K562 (cell line): ENCODE measurements around the gene SDK1. TPM values are rescaled to one million over a fixed set of nuclear protein-coding genes. Genes with fewer than 3 reads are reported as not detected.

ENCODE experiments used
- ATAC-seq: fragments of 200-7000 bp; cut with Tn5 transposase; 3 replicates; pipeline ENCODE4 v1.9.1; 2020; ENCODE audit warnings: moderate library complexity
- BruUV-seq: library from RNA; stranded (reverse); fragments of 400-500 nt; replicated peaks from 2 replicates; lab custom pipeline; 2021; lab: Mats Ljungman, UMichigan
- CTCF ChIA-PET: fragments of 300-600 bp; formaldehyde crosslinking; extraction: SDS; loops from one replicate; lab custom pipeline; 2021; ENCODE audit warnings: low intra/inter-chr PET ratio; lab: Yijun Ruan, JAX
- POLR2A ChIA-PET: fragments of 300-600, 350-650 bp; sonication (Branson Sonifier 250); formaldehyde crosslinking; extraction: SDS; loops from one replicate; lab custom pipeline; 2021; ENCODE audit warnings: antibody characterized with exemption, inconsistent platforms; lab: Yijun Ruan, JAX
- DNase-seq, 4 experiments: peaks; one replicate each; pipeline versions ENCODE4 v3.0.0 to v3.0.0-alpha.2; 2011 to 2018; ENCODE audit warnings: low spot score in 3 of 4, mixed read lengths in 3 of 4; ENCODE audit errors: extremely low read depth in 1 of 4
- FAIRE-seq: peaks from 2 replicates; lab custom pipeline; 2011; peaks lifted over from hg19 to GRCh38; lab: Jason Lieb, UNC
- H2AFZ ChIP-seq: 2 replicates; pipeline ENCODE4 v1.6.0; 2011; ENCODE audit warnings: low read depth, low read length, control low read depth, inconsistent platforms
- H3K27ac ChIP-seq: fragments of 200-600 bp; 3 replicates; pipeline ENCODE4 v1.8.0; 2011; ENCODE audit warnings: low read depth, mild to moderate bottlenecking, control low read depth, inconsistent platforms, low read length, moderate library complexity, mixed read lengths; ENCODE audit errors: extremely low read depth
- H3K27me3 ChIP-seq, 2 experiments: fragments of 300-600 bp in 1 of 2; 2 replicates in 1 of 2; 3 replicates in 1 of 2; pipeline versions ENCODE4 v1.6.0 to v1.8.0; 2011; ENCODE audit warnings: inconsistent platforms in 2 of 2, low read length in 2 of 2, mild to moderate bottlenecking in 1 of 2, mixed read lengths in 1 of 2, moderate library complexity in 1 of 2; ENCODE audit not compliant: control insufficient read depth in 2 of 2, insufficient read depth in 2 of 2
- H3K36me3 ChIP-seq: fragments of 300-600 bp; 3 replicates; pipeline ENCODE4 v1.8.0; 2011; ENCODE audit warnings: mild to moderate bottlenecking, low read length, inconsistent platforms; ENCODE audit not compliant: control insufficient read depth, insufficient read depth
- H3K4me1 ChIP-seq, 2 experiments: fragments of 200-600 bp in 1 of 2; replicated peaks in 1 of 2; 2 replicates in 1 of 2; 3 replicates in 1 of 2; pipeline versions ENCODE4 v1.5.1 to v1.8.0; 2011; ENCODE audit warnings: inconsistent platforms in 2 of 2, low read length in 2 of 2, mild to moderate bottlenecking in 1 of 2, mixed read lengths in 1 of 2, moderate library complexity in 1 of 2; ENCODE audit not compliant: control insufficient read depth in 2 of 2, insufficient read depth in 2 of 2
- H3K4me2 ChIP-seq: 2 replicates; pipeline ENCODE4 v1.6.1; 2011; ENCODE audit warnings: low read length, control low read depth, inconsistent platforms, mixed read lengths; ENCODE audit not compliant: insufficient read depth
- H3K4me3 ChIP-seq: fragments of 200-600 bp; sonication (generic), shearing (Covaris generic); 2 replicates; pipeline ENCODE4 v1.5.1; 2016; ENCODE audit warnings: control low read depth, inconsistent platforms
- H3K79me2 ChIP-seq: fragments of 200-600 bp; 3 replicates; pipeline ENCODE4 v1.8.0; 2011; ENCODE audit warnings: low read length, inconsistent platforms; ENCODE audit not compliant: control insufficient read depth, insufficient read depth
- H3K9ac ChIP-seq, 2 experiments: 2 replicates each; pipeline versions ENCODE4 v1.6.0 to v1.6.1; 2011; ENCODE audit warnings: low read depth in 2 of 2, low read length in 2 of 2, control low read depth in 1 of 2, inconsistent platforms in 1 of 2, mild to moderate bottlenecking in 1 of 2, mixed read lengths in 1 of 2; ENCODE audit not compliant: insufficient read depth in 1 of 2
- H3K9me1 ChIP-seq: one replicate; pipeline ENCODE4 v1.6.0; 2011; ENCODE audit warnings: inconsistent platforms, mild to moderate bottlenecking, low read length, moderate library complexity; ENCODE audit not compliant: control insufficient read depth, insufficient read depth
- H3K9me3 ChIP-seq: replicated peaks from 2 replicates; pipeline ENCODE4 v1.5.1; 2011; ENCODE audit warnings: low read depth, low read length, inconsistent platforms; ENCODE audit not compliant: control insufficient read depth, insufficient read depth
- H4K20me1 ChIP-seq: replicated peaks from 2 replicates; pipeline ENCODE4 v1.6.1; 2011; ENCODE audit warnings: low read length, inconsistent platforms, mixed read lengths; ENCODE audit not compliant: control insufficient read depth, insufficient read depth
- BCL6 ChIP-seq: fragments of 250-450 bp; sonication (Bioruptor Pico); IDR thresholded peaks from 2 replicates; pipeline ENCODE4 v1.4.0; 2020
- E2F6 ChIP-seq, 2 experiments: IDR thresholded peaks; 2 replicates each; pipeline ENCODE4 v1.6.1; 2011; ENCODE audit warnings: borderline replicate concordance in 1 of 2, control low read depth in 1 of 2, low read depth in 1 of 2, low read length in 1 of 2, mild to moderate bottlenecking in 1 of 2, mixed read lengths in 1 of 2, moderate library complexity in 1 of 2; ENCODE audit not compliant: insufficient read depth in 1 of 2, insufficient read length in 1 of 2, poor library complexity in 1 of 2, severe bottlenecking in 1 of 2; ENCODE audit errors: extremely low read depth in 1 of 2
- GATAD2A ChIP-seq: fragments of 450-650 bp; IDR thresholded peaks from 2 replicates; pipeline ENCODE4 v1.6.1; 2017
- KLF13 ChIP-seq: fragments of 450-650 bp; IDR thresholded peaks from 2 replicates; pipeline ENCODE4 v1.6.1; 2016; ENCODE audit warnings: missing genetic modification characterization, low read depth, mild to moderate bottlenecking, missing compliant biosample characterization, moderate library complexity, borderline replicate concordance
- KLF16 ChIP-seq: IDR thresholded peaks from 2 replicates; pipeline ENCODE4 v1.6.1; 2016; ENCODE audit warnings: antibody characterized with exemption
- RBM15 ChIP-seq: fragments of 200-400 bp; formaldehyde crosslinking; IDR thresholded peaks from 2 replicates; pipeline ENCODE4 v1.6.1; 2018; ENCODE audit warnings: mild to moderate bottlenecking, low read length, moderate library complexity; ENCODE audit not compliant: insufficient read depth
- STAT5A ChIP-seq: IDR thresholded peaks from 2 replicates; pipeline ENCODE4 v1.6.1; 2012; ENCODE audit warnings: low read length, inconsistent platforms, borderline replicate concordance
- YBX1 ChIP-seq: fragments of 450-650 bp; IDR thresholded peaks from 2 replicates; pipeline ENCODE4 v1.7.1; 2016; ENCODE audit warnings: mild to moderate bottlenecking
- ZBTB17 ChIP-seq: fragments of 450-650 bp; formaldehyde crosslinking; IDR thresholded peaks from 2 replicates; pipeline ENCODE4 v1.4.0; 2020; ENCODE audit warnings: mild to moderate bottlenecking
- ZBTB8A ChIP-seq: fragments of 450-650 bp; IDR thresholded peaks from 2 replicates; pipeline ENCODE4 v1.6.1; 2018; ENCODE audit warnings: mild to moderate bottlenecking, moderate library complexity; ENCODE audit not compliant: partially characterized antibody
- ZNF609 ChIP-seq: sonication (generic); formaldehyde crosslinking; IDR thresholded peaks from 2 replicates; pipeline ENCODE4 v1.8.1; 2023; ENCODE audit warnings: missing genetic modification reagents, mild to moderate bottlenecking, borderline replicate concordance
- ZNF75A ChIP-seq: fragments of 450-650 bp; formaldehyde crosslinking; IDR thresholded peaks from 2 replicates; pipeline ENCODE4 v1.4.0; 2020; ENCODE audit warnings: mild to moderate bottlenecking
- ZSCAN29 ChIP-seq: fragments of 450-650 bp; IDR thresholded peaks from 2 replicates; pipeline ENCODE4 v1.6.1; 2017
- WGBS: fragments of 100-300 bp; shearing (Covaris generic); methylation state at CpG from one replicate; pipeline ENCODE4 v1.1.6; 2016; ENCODE audit warnings: low coverage, mixed read lengths; ENCODE audit not compliant: insufficient coverage; ENCODE audit errors: missing lambda C conversion rate; 5-methylcytosine and 5-hydroxymethylcytosine counted together
- in situ Hi-C: fragments of 300-500 bp; cut with MboI; formaldehyde crosslinking; loops from 4 replicates; pipeline ENCODE4 v1.15.0; 2018; ENCODE audit warnings: inconsistent platforms, mixed read lengths
- intact Hi-C: fragments of 100-400 bp; cut with micrococcal nuclease; formaldehyde crosslinking; loops from 2 replicates; pipeline ENCODE4 v1.14.2; 2022
- polyA plus RNA-seq, 8 experiments: library from polyadenylated mRNA; depleted of rRNA in 4 of 8; stranded (reverse) in 5 of 8; unstranded in 3 of 8; fragments of >200 nt; fragmentation: Nextera tagmentation in 2 of 8; fragmentation: Illumina TruSeq in 1 of 8; extraction: Ambion mirVana in 2 of 8; extraction: Trizol in 1 of 8; gene quantifications; 2 replicates each; pipeline versions ENCODE4 v1.2.1 to v1.2.3, GENCODE V29; 2011 to 2014; ENCODE audit warnings: inconsistent platforms in 1 of 8, missing spikeins in 1 of 8
- total RNA-seq, 7 experiments: library from RNA; depleted of rRNA in 6 of 7; stranded (reverse); fragments of >200 nt in 6 of 7; fragmentation: Illumina TruSeq in 2 of 7; extraction: Trizol in 2 of 7; gene quantifications; 2 replicates each; pipeline versions ENCODE4 v1.2.1 to v1.2.3, GENCODE V29; 2011 to 2021; ENCODE audit warnings: low replicate concordance in 1 of 7
- TF ChIP-seq, protein P1 (sequence below): fragments of 450-650 bp; formaldehyde crosslinking; IDR thresholded peaks from 2 replicates; pipeline ENCODE4 v1.4.0; 2020; ENCODE audit warnings: mild to moderate bottlenecking, moderate library complexity
- TF ChIP-seq, protein P2 (sequence below), 2 experiments: fragments of 200-800 bp in 1 of 2; sonication (Bioruptor generic) in 1 of 2; sonication (generic) in 1 of 2; formaldehyde crosslinking in 1 of 2; IDR thresholded peaks in 1 of 2; conservative IDR thresholded peaks in 1 of 2; 2 replicates each; pipeline versions ENCODE4 v1.5.0 to v1.6.1; 2016 to 2020; ENCODE audit warnings: missing compliant biosample characterization in 1 of 2, missing genetic modification characterization in 1 of 2, missing genetic modification reagents in 1 of 2

The SDK1 gene
- total and polyA plus RNA-seq, 9 of the 15 experiments (the other 6 are each of a cell fraction or from before 2014, with no cell fraction given) = 0.16 TPM; not detected in 8

DNA sequence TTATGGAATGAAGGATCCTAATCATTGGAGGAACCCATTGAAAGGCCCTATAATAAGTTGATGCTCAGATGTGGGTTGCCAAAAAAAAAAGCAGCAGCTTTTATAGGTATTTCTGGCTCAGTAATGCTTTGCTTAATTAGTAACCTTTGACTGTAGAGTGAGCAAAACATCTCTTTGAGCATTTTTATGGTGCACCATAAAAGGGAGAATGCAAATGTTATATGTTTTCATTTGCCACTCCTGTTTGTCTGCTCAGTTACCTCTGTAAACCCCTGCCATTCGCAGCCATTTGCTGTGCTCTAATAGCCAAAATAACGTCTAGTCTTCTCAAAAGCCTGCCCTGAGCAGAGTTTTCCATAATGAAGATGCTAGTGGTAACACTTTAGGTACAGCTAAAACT is 792.0 kb downstream of the SDK1 start:
- Histone ChIP-seq H3K9ac (no peak overlapping the region), H2AFZ (no peak overlapping the region), H3K4me1 (peaks cover 0 to 3% of the 10 kb centered on the region in 2 experiments; a peak in 1 of 5 replicates), H3K36me3 (no peaks in the 10 kb centered on the region), H3K9me1 (no peaks in the 10 kb centered on the region), H4K20me1 (no peaks in the 10 kb centered on the region), H3K27ac (no peak overlapping the region), H3K79me2 (no peaks in the 10 kb centered on the region), H3K4me2 (no peak overlapping the region), H3K4me3 (no peak overlapping the region), H3K27me3 (peaks cover 14 to 58% of the 10 kb centered on the region in 2 experiments; a peak in 4 of 5 replicates), H3K9me3 (no peaks in the 10 kb centered on the region)
- no TSS peak for BruUV-seq
- intact Hi-C loops (no loop called here), in situ Hi-C loops (no loop called here)
- ATAC-seq (no peak), DNase-seq (no peak), FAIRE-seq (no peak)
- ChIA-PET CTCF (no interaction called here), POLR2A (no interaction called here)
- 10% methylated on average over 2 of the region's 2 CpGs for WGBS
- TF ChIP-seq ZBTB17 (no peak), YBX1 (no peak), ZBTB8A (no peak), E2F6 (IDR thresholded peaks at IDR 0.05; ENCODE audit: borderline replicate concordance in 1 of 2, extremely low read depth in 1 of 2, insufficient read depth in 1 of 2, insufficient read length in 1 of 2, low read depth in 1 of 2, low read length in 1 of 2, poor library complexity in 1 of 2, severe bottlenecking in 1 of 2) (no peak), ZNF609 (CRISPR knock-in tag) (no peak), ZSCAN29 (no peak), RBM15 (no peak), KLF13 (tag) (no peak), ZNF75A (CRISPR knock-in tag) (no peak), KLF16 (no peak), GATAD2A (no peak), BCL6 (CRISPR knock-in tag) (no peak), STAT5A (no peak)
- TF ChIP-seq, protein P1, sequence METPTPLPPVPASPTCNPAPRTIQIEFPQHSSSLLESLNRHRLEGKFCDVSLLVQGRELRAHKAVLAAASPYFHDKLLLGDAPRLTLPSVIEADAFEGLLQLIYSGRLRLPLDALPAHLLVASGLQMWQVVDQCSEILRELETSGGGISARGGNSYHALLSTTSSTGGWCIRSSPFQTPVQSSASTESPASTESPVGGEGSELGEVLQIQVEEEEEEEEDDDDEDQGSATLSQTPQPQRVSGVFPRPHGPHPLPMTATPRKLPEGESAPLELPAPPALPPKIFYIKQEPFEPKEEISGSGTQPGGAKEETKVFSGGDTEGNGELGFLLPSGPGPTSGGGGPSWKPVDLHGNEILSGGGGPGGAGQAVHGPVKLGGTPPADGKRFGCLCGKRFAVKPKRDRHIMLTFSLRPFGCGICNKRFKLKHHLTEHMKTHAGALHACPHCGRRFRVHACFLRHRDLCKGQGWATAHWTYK = no peak
- TF ChIP-seq, protein P2, sequence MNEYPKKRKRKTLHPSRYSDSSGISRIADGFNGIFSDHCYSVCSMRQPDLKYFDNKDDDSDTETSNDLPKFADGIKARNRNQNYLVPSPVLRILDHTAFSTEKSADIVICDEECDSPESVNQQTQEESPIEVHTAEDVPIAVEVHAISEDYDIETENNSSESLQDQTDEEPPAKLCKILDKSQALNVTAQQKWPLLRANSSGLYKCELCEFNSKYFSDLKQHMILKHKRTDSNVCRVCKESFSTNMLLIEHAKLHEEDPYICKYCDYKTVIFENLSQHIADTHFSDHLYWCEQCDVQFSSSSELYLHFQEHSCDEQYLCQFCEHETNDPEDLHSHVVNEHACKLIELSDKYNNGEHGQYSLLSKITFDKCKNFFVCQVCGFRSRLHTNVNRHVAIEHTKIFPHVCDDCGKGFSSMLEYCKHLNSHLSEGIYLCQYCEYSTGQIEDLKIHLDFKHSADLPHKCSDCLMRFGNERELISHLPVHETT (CRISPR knock-in tag; conservative IDR thresholded peaks at IDR 0.05 in 1 of 2, IDR thresholded peaks at IDR 0.05 in 1 of 2) = no peak
